B cell (primary cell): Measurements from ENCODE around the gene SERHL2.
"Not testable (repeated sequence)": the region's sequence is repeated elsewhere in the genome, so short reads cannot be mapped to it uniquely, and the experiment has no call there.

Source experiments
- CTCF ChIP-seq: fragments of 200-600 bp; IDR thresholded peaks from one replicate; pipeline ENCODE4 v1.8.0; 2022; ENCODE audit warnings: antibody characterized with exemption, mild to moderate bottlenecking
- EZH2 ChIP-seq: IDR thresholded peaks from 2 replicates; pipeline ENCODE4 v1.6.1; 2012; ENCODE audit warnings: borderline replicate concordance, low read depth, mild to moderate bottlenecking, moderate library complexity, low read length; ENCODE audit not compliant: insufficient read depth, poor library complexity, severe bottlenecking

GRCh38 chr22:42537199-42537831 is 16.4 kb upstream of the SERHL2 start:
- not testable (repeated sequence) for TF ChIP-seq EZH2, CTCF
